ENCODE measurements around the gene DNAJC2.

GRCh38 chr7:103338864-103339263 lies 5.7 kb downstream of the DNAJC2 start:
- no peak for TF ChIP-seq CTCF (conservative IDR thresholded peaks at IDR 0.05 in 1 of 2, IDR thresholded peaks at IDR 0.05 in 1 of 2; ENCODE audit: low read depth in 1 of 2, low read length in 2 of 2)
- no peak for TF ChIP-seq EZH2 (IDR thresholded peaks at IDR 0.05; ENCODE audit: low read length, missing control alignments)

Data from fibroblast of lung (primary cell).